Measurements from ENCODE around the gene ESD. TPM values are rescaled to one million over a fixed set of nuclear protein-coding genes. Genes with fewer than 3 reads are reported as not detected.
A peak's percentile ranks its signal among the peaks of the same experiment; 100 is the strongest.
"Not testable (repeated sequence)": the region's sequence is repeated elsewhere in the genome, so short reads cannot be mapped to it uniquely, and the experiment has no call there.

ESD gene, protein sequence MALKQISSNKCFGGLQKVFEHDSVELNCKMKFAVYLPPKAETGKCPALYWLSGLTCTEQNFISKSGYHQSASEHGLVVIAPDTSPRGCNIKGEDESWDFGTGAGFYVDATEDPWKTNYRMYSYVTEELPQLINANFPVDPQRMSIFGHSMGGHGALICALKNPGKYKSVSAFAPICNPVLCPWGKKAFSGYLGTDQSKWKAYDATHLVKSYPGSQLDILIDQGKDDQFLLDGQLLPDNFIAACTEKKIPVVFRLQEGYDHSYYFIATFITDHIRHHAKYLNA
- 100 to 1,000 TPM; 140 to 177 (median 158) TPM for polyA plus RNA-seq (ENCODE audit: insufficient read length in 10 of 10)
- long read RNA-seq, donor 1, transcript ESD-202 (10 exons, 1,192 nt) = major isoform, 34 of 95 reads
- long read RNA-seq, donor 1, partial matches to known transcripts = 48 of 95 reads
- long read RNA-seq, donor 1, other reads (novel, unspliced or antisense) = 12 of 95 reads
- long read RNA-seq, donor 2, transcript ESD-202 (10 exons, 1,192 nt) = major isoform, 34 of 70 reads
- long read RNA-seq, donor 2, partial matches to known transcripts = 17 of 70 reads
- long read RNA-seq, donor 2, other reads (novel, unspliced or antisense) = 19 of 70 reads
- long read RNA-seq, donor 3 = 0 reads
- long read RNA-seq, donor 4, transcript ESD-202 (10 exons, 1,192 nt) = major isoform, 32 of 83 reads
- long read RNA-seq, donor 4, partial matches to known transcripts = 41 of 83 reads
- long read RNA-seq, donor 4, other reads (novel, unspliced or antisense) = 10 of 83 reads
- long read RNA-seq, donor 5, transcript ESD-202 (10 exons, 1,192 nt) = major isoform, 45 of 100 reads
- long read RNA-seq, donor 5, partial matches to known transcripts = 29 of 100 reads
- long read RNA-seq, donor 5, other reads (novel, unspliced or antisense) = 25 of 100 reads
- long read RNA-seq, donor 6, transcript ESD-202 (10 exons, 1,192 nt) = major isoform, 52 of 107 reads
- long read RNA-seq, donor 6, partial matches to known transcripts = 28 of 107 reads
- long read RNA-seq, donor 6, other reads (novel, unspliced or antisense) = 24 of 107 reads
- long read RNA-seq, donor 7, transcript ESD-202 (10 exons, 1,192 nt) = major isoform, 22 of 35 reads
- long read RNA-seq, donor 7, partial matches to known transcripts = 0 of 35 reads
- long read RNA-seq, donor 7, other reads (novel, unspliced or antisense) = 13 of 35 reads
- long read RNA-seq, donor 8, transcript ESD-202 (10 exons, 1,192 nt) = major isoform, 32 of 92 reads
- long read RNA-seq, donor 8, partial matches to known transcripts = 53 of 92 reads
- long read RNA-seq, donor 8, other reads (novel, unspliced or antisense) = 6 of 92 reads
- long read RNA-seq, donor 9, partial matches to known transcripts = 0 of 3 reads
- long read RNA-seq, donor 9, other reads (novel, unspliced or antisense) = 0 of 3 reads

DNA sequence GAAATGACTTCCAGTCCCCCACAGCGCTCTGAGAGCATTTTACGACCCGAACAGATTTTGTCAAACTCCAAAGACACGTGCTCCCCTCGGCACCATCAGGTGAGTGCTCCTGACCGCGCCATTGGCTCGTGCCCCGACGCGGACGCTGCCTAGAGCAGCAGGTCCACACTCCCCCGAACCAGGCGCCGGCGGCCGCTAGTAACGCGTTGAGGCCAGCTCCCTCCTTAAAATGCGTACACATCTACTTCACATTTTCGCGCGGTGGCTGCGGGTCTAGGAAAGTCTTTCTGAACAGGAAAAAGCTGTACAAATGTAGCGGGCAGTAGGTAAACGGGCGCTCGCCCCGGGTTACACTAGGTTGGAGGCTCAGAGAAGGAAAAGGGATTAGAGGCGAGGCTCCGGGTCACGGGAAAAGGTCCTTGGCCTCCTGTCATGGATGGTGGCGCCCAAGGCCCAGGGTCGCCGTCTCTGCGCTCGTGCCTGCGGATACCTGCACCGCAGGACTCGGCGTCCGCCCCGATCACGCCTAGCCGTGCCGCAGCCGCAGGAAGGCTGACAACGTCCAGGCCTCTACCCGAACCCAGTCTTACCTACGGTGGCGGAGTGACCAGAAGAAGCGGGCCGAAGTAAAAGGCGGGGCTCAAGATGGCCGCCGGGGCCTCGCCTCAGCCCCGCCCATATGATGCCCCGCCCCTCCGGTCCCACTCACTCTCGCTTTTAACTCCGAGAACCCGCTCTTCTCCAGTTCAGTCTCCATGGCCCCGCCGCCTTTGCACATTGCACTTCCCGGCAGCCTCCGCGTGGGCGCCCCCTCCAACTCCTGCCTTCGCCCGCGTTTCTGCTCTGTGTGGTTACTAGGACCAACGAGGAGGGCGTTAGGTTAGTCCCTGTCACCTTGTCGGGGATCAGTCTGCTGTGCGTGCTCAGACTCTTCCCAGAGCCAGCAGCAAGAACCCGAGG lies at the start of gene ESD:
Gene ESD (minus strand): TSS at position 647 of the 960 bp plus-strand sequence. CDS start 5,748 bp downstream, outside the sequence.
- DNase-seq = peak; percentile 92 to 98 (median 93)

DNA sequence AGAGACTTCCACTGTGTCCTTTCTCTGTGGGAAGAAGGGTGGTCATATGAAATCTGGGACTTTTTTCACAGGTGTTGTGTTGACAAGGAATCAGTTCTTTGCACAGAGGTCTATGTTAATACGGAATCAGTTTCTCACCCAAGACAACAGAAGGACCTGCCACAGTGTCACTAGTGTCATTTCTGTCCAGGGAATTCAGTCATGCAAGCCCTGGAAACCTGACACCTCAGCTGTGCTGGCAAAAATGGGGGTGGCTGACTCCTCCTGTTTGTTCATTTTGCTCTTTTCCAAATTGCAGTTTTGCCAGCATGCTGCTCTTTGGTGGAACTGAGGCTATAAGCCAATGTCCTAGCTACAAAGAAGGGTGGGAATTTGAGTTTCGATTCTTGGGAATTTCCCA lies 49.8 kb upstream of the ESD start:
- DNase-seq = no peak

DNA sequence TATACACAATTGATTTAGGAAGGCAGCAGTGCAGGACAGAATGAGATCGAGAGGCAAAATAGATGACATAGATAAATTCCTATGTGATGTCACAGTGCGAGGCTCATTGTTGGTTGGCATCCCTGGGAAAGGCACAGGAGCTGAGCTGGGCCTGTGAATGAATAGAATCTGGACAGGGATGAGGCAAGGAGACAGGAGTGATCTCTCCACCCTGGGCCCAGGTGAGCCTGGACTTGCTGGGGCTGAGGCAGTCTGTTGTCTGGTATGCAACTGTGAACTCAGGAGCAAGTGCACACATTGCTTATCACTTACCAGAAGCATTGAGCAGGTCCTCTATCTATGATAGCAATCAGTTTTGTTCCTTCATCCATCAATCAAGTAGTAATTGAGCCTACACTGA lies 48.2 kb upstream of the ESD start:
- no peak for DNase-seq

DNA sequence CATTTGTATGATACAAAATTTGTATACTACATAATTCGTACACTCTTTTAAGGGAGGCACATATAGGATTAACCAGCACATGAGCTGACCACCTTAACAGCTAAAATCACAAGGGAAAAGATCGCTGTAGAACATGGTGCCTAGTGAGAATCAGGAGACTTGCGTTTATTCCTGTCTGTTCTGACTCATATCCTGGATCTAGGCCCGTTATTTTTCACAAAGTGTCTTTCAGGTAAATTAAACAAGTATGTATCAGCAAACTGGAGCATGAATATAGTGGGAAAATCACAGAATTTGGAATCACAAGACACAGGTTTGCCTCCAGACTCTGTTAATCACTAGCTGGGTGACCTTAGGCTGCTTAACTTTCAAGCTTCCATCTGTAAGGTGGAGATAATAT lies 47.5 kb upstream of the ESD start:
- DNase-seq = no peak

DNA sequence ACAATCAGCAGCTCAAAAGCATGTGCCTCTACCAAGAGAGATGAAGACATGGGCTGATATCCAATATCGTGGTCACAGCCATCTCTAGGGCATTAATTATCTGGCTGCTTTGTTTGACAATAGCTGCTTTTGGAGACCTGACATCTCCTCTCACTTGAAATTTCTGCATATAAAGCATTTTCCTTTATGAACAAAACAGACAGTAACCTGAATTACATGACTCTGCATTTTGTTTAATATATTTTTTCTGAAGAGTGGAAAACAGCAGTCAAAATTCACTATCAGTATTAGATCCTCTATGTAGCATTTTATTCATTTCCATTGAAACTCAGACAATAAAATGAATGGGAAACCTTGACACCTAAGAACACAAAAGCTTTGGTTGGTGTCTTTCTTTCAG lies 42.4 kb upstream of the ESD start:
- no peak for DNase-seq

DNA sequence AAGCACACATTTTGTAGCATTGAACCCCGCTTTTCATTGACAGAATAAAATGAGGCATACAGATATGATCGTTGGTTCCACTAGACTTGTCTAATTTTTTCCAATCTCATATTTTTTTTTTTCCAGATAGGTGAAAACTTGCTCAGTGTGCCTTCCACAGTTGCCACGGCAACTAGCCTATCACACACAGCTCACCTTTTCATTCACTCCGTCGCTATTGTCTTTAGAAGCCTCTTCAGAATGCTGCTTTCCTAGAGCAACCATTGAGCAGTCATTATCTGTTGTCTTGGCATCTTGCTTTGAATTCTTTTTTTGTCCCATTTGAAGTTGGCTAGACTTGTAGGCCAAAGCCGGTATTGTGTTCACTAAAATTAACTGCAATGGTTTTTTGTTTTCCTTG lies 37.7 kb upstream of the ESD start:
- DNase-seq = no peak

DNA sequence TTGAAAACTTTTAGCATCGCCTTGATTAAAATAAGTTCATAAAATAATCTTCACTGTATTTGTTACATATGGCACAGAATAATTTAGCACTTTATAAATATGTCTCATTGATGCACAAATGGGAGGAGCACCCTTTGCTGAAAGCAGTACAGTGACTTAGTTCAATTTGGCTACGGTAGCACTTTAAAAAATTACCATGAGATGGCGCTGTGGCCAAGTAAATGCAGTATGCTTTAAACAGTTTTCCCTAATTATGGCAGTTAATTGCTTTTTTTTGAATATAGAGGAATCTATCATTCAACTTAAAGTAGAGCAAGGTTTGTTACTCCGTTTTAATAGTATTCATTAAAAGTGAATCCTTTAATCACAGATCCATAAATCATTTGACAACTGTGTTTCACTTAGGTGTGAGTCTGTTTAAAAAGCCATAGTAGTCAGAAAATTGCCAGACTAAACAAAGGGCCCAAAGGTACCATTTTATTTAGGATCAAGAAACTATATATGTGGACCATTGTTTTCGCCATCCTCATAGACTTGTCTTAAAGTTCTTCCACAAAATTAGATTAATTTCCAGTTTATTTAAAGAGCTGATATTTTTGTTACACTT lies 34.7 kb upstream of the ESD start:
- DNase-seq = peak; percentile 37 to 67 (median 48)

DNA sequence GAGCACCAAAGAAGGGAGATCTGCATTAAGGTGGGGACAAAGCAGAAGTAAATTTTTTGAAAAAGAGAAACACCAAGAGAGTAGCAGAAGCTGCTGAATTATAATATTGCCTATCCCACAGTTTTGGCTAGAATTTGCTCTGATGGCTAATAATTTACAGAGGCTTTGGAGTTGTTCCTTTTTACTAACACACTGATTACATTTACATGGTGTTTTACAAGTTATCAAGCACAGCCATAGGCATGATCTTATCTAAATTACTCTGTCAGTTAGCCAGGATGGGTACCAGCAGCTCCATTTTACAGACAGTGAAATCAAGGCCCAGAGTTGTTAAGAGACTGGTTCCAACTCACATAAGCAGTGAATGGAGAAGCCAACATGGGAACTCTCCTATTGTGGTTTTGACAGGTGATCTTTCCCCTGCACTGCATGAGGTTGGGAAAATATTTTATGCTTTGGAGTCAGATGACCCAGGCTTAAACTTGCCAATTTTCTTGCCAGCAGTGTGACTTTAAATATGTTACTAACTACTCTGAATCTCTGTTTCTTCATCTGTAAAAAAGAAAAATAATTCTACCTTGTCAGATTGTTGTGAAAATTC lies 33.5 kb upstream of the ESD start:
- no peak for DNase-seq

DNA sequence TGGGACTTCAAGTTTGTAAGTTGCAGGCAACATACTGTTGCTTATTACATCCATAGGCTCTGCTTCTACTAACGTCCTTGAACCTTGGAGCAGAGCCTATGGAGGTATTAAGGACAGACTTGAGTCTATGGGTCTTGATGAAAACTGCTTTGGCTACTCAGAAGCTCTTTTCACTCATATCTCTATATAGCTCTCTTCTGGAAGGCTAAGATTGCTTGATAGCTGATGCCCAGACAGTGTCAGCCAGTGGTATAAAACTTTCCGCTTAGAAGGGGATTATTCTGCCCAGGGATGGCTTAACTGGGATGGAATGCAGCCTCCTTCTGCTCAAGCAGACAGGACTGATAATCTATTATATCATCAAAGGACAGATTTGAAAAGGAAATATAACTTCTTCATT lies 25.6 kb upstream of the ESD start:
- no peak for DNase-seq

DNA sequence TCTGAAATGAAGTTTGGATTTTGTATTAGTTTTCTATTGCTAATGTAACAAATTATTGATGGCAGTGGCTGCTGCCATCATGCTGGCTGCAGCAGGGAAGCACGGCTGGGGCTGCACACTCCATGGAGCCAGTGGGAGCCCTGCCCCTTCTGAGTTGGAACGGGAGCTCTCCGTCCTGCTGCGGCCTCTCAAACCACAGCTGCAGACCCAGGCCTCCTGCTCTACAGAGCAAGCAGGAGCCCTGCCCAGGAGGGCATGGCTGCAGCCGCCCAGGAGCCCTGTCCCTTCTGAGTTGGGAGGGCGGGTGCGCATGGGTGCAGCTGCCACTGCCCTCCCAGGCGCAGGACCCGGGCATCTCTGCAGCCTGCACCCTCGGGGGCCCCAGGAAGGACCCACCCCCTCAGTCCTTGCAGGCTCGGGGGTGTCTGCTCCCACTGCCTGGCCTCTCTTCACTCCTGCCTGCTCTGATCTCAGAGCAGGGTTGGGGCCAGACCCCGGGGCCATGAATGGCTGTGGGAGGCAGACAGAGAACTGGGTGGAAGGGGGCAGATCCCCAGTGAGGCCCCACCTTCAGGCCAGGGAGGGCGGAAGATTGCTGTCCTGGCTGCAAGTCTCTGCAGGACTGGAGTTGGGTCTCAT lies 21.0 kb upstream of the ESD start:
- DNase-seq = no peak

DNA sequence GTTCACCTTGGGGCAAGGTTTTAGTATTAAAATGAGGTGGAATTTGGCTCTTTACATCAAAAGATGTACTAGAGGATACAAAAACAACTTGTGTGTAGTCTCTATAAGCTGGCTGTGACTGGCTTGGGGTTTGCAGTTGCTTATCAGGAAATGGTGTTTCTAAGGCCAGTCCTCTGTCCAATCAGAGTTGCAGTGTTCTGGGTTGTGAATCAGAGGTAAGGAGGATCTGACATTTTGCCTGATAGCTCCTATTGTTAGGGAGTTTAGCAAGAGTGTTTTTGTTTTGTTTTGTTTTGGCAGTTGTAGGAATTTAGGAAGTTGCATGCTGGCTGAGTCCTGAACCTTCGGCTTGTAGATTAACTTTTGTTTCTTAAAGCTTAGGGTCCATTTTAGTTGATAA lies 20.1 kb upstream of the ESD start:
- DNase-seq = no peak

DNA sequence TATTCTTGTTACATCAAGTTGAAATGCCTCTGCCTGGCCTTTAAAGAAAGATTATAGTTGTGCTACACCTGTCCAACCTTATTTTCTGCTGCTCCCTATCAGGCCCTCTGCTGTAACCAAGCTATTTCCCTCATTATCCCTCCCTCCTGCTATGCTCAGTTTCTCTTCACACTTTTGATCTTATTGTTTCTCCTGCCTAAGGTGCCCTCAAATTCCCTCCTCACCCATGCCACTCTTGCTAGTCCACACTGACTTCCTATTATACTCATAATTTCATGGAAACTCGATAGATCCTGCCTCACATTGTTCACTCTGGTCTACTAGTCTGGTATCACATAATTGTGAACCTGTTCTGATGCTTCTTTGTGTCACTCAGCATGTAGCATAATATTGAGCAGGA lies 19.4 kb upstream of the ESD start:
- DNase-seq = no peak

DNA sequence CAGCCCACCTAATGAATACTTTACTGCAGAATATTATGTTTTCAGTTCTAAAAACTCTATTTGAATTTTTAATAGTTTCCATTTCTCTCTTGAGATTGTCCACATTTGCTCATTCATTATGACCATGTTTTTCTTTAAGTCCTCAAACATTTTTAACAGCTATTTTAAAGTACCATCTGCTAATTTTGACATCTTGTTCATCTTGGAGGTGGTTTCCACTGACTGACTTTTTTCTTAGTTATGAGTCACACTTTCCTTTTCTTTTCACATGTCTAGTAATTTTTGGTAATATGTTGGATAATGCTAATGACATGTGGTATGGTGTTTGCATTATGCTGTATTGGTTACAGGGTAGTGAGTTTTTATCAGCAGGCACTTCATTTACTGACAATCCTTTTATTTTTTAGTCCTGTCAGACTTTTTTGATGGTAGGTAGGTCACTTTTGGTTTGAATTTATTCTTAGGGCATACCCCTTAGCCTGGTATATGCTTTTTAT lies 15.4 kb upstream of the ESD start:
- DNase-seq = no peak

DNA sequence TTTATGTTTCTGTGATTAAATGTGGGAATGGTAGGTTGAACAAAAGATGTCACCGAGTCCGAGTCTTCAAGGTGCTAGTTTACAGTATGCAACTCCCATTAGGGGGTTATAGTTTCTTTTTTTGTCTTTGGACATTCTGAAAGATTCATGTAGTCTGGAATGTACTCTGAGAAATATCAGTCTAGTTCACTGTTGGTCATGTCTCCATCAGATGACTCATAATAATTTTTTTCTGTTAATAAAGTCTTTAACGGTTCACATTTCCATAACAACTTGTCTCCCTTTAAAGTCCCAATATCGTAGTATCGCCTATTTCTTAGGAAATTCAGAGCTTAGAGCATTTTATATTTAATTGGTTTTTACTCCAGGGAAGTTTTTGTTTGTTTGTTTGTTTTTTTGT lies 13.5 kb upstream of the ESD start:
- DNase-seq = no peak

DNA sequence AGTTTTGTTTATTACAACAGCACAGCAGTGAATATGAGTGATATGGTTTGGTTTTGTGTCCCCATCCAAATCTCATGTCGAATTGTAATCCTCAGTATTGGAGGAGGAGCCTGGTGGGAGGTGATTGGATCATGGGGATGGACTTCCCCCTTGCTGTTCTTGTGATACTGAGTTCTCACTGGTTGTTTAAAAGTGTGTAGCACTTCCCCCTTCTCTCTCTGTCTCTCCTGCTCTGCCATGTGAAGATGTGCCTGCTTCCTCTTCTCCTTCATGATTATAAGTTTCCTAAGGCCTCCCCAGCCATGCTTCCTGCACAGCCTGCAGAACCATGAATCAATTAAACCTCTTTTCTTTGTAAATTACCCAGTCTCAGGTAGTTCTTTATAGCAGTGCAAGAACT lies 8.0 kb upstream of the ESD start:
- not testable (repeated sequence) for DNase-seq

DNA sequence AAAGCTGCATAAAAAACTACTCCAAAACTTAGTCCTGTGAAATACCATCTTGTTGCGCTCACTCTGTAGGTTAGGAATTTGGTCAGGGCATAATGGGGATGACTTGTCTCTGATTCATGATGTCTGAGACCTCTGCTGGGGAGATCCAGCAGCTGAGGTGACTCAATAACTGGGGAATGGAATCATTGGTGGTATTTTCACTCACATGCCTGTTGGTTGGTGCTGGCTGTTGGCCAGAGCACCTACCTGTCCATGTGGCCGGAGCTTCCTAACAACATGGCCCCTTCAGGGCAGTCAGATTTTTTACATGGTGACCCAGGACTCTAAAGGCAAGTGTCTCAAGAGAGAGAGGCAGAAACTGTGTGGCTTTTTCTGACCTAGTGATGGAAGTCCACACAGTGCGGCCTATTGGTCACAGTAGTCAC lies 7.4 kb upstream of the ESD start:
- DNase-seq = peak in 1 of 3 donors; percentile 93

DNA sequence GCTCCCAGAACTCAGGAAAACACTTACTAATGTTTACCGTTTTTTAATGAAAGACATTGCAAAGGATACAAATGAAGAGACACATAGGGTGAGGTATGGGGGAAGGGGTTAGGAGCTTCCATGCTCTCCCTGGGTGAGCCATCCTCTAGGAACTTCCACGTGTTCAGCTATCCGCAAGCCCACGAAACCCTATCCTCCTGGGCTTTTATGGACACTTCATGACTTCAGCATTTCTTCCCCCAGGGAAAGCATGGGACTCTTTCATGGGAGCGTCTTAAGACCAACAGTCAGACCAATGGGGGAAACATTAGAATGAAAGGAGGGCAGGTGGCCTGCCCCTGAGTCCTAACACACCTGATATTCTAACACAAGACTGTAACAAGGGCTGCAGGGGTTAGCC lies 6.6 kb upstream of the ESD start:
- peak in 1 of 3 donors; percentile 12 for DNase-seq

DNA sequence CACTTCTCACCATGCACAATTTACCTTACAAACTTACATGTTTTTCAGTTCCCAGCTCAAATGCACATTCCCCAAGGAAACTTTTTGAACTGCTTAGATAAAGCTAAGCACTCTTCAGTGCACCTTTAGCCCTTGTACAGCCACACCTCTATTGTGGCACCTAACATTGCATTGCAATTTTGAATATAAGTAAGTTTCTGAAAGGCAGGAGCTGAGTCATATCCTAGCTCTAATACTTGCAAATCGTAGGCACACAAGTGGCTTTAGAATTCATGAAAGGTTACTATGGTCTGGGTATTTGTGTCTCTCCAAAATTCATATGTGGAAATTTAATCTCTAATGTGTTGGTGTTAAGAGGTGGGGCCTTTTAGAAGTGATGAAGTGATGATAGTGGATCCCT lies 4.9 kb upstream of the ESD start:
- DNase-seq = no peak

DNA sequence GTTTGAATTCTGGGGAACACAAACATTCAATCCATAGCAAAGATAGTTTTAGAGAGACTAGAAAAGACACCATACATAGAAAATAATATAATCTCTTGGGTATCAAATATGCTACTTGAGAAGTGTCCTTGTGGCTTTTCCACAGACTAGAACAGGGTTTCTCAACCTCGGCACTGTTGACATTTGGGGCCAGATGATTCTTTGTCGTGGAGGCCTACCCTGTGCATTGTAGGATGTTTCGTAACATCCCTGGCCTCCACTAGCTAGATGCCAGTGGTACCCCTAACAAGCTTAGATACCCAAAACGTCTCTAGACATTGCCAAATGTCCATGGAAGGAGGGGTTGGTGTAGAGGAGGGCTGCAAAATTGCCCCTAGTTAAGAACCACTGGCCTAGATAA lies 2.2 kb upstream of the ESD start:
- DNase-seq = no peak
